RPMI8226 (cell line): Measurements from ENCODE around the gene HSP90AB1.

Source experiments
- DNase-seq: peaks from one replicate; pipeline ENCODE4 v3.0.0-alpha.2; 2015

Gene HSP90AB1

DNA sequence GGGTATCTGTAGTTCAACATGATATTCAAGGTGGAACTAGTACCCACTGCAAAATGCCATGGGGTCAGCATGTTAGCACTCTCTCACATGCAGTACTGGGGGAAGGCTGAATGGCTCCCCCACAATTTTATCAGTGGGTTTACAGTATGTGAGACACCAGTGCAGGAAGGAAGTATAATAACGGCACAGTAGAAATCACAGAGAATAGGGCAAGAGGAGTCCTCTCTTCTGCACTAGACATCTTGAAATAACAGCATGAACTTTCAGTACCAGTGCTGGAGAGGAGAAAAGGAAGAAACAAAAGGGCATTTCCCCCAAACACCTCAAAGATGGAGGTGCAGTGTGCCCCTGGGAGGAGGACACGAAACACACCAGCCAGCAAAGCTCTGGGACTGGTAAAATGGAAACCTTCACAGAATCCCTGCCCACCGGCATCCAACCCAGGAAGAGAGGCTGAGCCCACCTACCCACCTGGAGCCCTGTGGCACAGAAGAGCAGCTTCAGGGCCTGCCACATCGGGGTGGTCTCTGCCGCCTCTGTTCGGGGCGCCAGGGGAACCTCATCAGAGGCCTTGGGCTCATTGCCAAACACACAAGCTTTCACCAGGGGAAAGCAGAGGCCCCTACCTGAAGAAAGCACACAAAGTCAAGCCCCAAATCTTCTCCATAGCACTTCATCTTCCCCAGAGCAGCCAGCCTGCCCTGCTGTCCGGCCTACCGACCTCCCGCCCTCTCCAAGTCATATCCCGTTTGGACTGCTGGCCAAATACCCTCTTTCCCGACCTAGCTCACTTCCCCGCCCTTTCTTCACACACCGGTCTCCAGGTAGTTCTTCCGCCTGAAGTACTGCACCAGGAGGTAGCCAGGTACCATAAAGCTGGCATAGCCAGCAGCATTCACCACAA is 9.2 kb downstream of the HSP90AB1 start:
- no peak for DNase-seq

DNA sequence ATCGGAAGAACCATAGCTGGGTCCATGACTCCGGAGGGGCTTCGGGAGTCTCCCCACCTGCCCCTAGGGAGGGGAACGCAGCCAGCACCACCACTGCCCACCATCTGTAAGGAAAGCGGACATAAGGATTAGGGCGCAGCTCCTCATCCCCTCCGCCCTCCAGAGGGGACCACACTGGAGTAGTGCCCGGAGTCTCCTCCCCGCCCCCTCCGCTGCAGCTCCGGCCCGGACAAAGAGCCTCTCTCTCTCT is 9.8 kb downstream of the HSP90AB1 start:
- DNase-seq: no peak

DNA sequence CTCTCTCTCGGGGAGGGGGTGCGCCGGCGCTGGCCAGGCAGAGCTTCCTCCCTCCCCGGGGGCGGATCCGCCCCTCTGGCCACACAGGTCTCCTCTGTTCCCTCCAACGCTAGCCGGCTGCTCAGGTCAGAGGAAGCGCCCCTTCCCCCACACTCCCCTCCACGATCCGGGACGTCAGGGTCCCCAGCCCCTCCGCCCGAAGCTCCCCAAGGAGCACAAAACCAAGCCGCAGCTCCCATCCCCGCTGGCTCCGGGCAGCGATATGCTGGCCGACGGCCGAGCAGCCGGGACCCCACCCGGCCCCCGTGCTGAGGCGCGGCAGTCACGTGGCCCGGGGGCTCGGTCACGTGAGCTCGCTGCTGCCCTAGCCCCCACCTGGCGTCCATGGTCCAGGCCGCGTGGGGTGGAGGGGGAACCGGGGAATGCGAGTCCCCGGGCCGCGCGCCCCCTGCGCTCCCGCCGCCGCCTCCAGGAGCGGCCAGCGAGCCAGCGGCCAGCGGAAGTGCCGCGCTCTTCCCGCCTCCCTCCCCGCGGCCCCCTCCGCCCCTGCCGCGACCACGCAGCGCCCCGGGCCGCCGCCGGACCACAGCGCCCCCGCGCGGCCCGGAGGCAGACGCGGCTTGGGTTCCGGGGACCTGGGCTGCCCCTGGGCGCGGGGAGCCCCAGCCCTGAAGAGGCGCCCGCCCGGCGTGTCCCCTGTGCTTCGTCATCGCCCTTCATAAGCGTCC is 10.3 kb downstream of the HSP90AB1 start, which contains the start of gene SLC35B2:
TSS of gene SLC35B2 (minus strand) at position 504 of the 728 bp plus-strand sequence. CDS start at position 386, 118 bp downstream.
- DNase-seq: peak; percentile 82

DNA sequence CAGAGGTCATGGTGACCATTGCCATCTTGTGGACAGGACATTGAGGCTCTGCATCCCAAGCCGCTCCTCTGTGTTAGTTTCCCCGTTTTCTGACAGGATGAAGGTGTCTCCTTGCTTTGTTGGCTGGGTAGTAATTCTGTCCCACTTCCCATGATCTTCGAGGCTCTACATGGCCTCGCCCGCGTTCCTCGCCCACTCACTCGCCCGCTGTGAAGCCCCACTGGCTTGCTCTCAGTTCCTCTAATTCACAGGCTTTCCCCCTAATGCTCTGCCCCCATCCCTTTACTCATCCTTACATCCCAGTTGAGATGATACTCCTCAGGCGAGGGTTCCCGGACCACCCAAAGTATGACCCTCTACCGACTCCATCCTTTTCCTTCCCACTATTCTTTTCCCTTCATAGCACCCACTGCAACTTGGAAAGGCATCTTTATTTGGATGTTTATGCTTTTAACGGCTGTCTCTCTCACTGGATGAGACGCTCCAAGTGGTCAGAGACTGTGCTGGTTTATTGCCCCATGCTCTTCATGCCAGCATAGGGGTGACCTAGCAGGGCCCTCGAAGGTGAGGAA is 10.9 kb downstream of the HSP90AB1 start:
- DNase-seq: no peak

DNA sequence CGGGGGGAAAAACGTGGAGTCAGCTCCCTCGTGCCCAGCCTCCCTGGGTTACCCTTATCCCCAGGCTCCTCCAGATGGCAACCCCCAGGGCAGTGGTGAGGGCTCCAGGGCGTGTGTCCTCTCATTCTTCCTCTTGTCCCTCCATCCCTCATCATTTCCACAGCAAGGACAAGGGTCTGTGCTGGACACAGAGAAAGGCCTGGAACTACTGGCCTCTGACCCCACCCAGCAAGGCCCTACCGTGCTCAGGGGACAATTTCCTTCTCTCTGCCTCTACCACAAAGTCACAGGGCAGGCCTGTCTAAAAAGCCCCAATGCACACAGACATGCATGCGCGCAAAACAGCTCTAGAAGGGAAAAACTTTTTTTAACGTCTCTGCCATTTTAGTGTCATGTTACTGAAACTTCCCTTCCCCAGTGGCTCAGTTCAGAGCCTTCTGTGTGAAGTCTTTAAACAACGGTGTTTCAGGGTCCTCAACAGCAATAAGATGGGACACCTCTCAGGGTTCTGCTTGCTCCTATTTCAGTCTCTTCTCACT is 11.5 kb downstream of the HSP90AB1 start:
- DNase-seq: no peak

DNA sequence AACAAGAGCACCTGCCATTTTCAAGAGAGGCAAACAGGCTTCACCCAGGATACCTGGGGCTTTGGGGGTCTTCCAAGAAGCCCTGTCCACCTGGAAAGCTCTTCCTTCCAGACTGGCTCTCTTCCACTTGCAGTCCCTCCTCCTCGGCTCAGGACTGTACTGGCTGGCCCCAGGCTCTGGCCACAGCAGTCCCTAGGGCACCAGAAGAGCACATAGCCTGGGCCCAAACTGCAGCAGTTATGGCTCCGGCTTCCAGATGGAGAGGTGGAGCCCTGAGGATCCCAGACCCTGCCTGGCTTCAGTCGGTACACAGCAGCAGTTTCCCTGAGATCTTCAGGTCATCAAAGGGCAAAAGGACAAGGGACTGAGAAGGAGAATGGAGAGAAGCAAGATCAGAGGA is 12.0 kb downstream of the HSP90AB1 start:
- DNase-seq: no peak

DNA sequence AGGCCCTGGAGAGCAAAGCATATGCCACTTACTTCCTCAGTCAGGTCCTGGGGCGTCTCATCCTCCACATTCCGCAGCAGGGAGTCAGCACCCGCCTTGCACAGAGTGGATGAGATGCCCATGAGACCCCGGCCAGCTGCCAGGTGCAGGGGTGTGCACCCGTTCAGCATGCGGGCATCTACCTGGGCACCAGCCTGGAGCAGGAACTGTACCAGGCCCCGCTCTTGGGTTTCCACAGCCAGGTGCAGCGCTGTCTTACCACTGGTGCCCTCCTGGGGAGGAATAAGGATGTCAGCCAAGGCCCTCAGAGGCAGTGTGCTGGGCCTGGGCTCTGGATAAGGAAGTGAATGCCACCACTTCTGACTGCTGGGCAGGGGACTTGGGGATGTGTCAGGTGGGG is 13.1 kb downstream of the HSP90AB1 start:
- no peak for DNase-seq

DNA sequence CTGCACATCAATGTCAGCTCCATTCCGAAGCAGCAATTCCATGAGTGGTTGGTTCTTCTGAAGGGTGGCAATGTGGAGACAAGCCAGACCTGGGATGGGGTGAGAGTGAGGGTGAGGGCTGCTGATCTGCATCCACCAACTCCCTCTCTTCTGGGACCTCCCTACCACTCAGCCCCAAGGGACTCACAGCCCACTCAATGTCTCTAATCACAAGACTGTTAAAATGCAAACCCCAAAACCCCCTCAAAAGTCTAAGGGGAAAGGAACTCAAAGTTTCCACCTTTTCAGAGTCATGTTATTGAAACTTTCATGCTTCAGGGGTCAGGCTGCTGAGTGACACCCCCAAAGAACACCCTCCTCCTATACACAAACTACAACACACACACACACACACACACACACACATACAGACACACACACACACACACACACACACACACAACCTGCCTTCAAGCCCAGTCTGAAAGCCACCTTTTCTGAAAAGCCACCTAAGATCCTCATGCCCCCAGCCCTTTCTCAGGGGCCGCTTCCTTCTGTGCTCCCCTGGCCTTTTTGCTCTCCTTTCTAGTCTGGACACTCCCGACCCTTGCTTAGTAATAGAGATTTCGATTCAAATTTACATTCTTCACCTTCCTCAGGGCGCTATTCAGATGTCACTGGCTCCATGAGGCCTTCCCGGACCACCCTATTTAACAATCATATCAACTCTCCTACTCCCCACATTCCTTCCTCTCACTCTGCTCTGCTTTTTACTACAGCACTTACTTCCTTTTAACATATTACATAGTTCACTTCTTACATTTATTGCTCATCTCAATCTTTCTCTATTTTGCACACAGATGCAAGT is 13.8 kb downstream of the HSP90AB1 start:
- no peak for DNase-seq

DNA sequence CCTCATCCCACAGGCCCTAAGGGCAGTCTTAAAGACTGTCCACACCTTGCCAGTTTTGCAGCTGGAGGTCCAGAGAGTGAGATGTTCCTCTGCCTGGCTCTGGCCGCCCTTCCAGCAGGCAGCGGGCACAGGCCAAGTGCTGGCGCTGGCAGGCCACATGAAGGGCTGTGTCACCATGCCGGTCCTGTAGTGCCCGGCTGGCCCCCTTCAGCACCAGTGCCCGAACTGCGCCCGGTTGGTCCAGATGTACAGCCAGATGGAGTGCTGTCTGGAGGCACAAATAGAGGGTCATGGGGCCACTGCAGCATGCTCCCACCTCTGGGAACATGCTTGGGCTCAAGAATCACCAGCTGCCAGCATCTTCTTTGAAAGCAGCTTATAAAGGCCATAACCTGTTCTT is 14.7 kb downstream of the HSP90AB1 start:
- DNase-seq: no peak

DNA sequence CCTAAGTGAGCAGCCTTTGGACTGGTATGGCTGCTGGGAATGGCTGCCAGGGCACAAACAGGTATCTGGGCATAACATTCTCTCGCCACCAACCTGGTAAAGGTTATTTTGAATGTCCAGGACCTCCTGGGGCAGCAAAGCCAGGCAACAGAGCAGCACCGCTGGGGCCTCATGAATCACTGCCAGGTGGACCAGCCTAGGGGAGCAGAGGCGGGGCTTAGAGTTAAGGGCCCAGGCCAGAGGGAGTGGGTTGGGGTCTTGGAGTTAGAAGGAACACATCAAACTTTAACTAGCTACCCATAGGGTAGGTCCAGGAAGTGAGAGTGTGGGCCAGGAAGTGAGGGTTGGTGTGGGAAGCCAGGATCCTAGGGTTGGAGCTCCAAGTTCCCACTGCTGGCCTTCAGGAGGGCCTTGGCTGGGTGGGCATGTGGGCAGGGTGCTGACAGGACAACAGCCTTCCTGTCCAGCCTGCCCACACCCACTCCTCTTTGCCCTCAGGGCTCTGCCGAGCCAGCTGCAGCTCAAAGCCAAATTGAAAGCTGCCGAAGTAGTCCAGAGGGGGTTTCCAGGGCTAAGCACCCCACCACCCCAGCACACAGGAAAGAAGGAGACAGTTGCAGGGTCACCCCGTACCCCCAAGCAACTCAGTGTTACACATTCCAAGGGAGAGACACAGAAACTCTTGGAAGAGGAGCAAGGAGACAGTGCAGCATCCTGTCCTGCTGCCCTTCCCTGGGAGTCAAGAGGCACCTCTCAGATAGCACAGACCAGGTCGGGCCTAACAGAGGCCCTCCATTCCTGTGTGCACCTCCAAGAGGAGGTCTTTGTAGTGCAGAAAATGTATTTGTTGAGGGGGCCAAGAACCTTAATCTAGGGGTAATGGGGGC is 15.8 kb downstream of the HSP90AB1 start:
- no peak for DNase-seq

DNA sequence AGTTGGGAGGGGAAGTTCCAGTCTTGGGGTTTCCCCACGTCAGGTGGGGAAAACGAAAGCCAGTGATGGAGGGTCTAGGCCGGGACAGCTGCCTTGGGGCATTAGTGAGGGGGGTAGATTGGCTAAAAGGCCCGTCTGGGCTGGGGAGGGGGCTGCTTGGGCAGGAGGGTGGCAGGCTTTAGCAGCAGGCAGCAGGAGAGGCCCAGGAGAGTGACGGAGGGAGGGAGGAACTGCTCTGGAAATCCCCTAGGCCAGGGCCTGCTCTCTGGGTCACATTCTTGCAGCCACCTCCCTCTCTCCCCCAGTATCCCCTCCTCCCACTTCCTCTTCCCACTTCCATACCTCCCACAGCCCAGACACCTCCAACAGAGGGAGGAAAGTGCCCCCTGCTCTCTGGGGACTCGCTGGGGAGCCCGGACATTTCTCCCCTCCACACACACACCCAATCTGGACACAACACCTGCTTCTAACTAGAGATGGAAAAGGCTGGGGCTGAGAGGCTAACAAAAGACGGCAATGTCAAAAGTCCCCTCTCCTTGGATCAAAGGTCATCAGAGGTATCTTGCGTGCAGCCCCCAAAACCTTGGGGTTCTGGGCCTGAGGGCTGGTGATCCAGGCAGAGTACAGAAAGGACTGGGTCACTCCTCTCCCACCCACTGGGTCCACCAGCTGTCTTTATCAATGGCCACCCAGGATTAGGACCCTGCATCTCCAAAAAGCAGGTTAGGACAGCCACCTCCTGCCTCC is 16.6 kb downstream of the HSP90AB1 start:
- peak; percentile 31 for DNase-seq

DNA sequence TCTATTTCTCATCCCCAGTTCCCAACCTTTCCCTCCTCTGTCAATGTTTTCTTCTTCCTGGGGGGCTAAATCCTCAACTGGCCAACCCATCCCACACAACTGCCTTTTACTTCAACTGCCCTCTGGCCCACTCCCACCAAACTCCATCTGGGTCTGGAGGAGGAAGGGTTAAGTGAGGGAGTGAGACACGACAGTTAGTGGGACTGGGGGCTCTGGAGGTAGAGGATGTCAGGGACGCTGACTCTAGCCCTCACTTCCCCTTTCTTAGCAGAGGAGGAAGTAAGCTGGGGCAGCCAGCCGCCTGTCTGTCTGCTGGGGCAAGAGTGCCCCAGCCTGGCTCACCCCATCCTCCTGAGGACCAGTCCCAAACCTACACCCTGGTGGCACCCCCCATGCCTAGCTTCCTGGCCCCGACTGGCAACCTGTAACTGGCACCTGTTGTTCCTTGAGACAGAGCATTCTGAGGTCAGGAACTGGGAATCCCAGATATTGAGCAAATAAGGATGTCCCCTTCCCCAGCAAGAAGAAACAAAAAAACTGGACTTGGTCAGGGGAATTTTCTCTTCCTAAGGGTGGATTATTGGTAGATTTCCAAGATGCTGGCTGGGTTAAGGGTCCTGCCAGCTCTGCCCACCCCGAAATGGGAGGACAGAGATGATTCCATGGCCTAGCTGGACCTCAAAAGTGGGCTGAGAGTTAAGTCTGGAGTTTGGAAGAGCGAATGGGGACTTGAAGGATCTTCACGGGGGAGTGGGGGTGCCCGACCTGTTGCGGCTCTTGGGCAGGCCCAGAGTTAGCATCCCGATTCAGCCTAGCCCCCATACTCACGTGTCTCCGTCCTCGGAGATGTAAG is 17.5 kb downstream of the HSP90AB1 start:
- DNase-seq: peak; percentile 87

DNA sequence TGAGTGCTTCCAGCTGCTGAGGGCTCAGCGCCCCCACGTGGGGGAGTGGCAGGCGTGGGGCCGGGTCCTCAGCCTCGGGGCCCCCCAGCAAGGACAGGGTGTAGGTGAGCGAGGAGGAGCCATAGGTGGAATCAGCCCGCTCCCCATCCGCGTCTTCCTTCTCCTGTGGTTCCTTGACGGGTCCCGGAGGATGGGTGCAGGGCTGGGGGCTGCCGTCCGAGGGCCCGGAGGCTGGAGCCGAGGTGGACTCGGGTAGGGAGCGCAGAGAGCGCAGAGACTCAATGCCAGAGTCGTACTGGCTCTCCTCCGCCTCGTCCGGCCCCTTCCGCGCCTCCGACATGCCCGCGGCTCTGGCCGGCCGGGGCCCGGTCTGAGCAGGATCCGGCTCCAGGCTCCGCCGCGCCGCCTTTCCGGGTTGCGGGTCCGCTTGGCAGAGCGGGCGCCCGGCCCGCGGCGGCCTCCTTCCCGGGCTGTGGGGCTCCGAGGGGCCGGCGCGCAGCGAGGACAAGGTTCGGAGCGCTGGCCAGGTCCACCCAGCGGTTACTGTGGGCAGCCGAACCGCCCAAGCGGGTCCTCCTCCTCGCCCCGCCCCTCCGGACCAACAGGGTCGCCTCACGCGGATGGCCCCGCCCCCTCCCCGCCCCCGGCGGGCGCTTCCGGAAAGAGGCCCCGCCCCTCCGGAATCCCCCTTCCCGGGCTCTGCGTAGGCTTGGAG is 18.3 kb downstream of the HSP90AB1 start, which contains the start of gene NFKBIE:
TSS of gene NFKBIE (minus strand) at position 545 of the 715 bp plus-strand sequence. CDS start at position 340, 205 bp downstream.
- DNase-seq: peak; percentile 86

DNA sequence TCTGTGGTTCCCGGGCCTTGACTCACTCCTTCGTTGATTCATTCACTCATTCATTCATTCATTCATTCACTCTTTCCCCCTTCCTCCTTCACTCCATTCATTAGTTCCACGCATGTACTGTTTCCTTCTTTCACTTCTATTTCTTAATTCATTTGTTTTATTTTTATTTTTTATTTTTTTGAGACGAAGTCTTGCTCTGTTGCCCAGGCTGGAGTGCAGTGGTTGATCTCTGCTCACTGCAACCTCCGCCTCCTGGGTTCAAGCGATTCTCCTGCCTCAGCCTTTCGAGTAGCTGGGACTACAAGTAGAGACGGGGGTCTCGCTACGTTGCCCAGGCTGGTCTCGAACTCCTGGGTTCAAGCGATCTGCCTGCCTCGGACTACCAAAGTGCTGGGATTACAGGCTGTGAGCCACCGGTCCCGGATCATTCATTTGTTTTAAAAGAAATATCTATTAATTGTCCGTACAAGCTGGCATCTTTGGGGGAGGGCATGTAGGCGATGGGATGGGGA is 18.9 kb downstream of the HSP90AB1 start:
- no peak for DNase-seq

DNA sequence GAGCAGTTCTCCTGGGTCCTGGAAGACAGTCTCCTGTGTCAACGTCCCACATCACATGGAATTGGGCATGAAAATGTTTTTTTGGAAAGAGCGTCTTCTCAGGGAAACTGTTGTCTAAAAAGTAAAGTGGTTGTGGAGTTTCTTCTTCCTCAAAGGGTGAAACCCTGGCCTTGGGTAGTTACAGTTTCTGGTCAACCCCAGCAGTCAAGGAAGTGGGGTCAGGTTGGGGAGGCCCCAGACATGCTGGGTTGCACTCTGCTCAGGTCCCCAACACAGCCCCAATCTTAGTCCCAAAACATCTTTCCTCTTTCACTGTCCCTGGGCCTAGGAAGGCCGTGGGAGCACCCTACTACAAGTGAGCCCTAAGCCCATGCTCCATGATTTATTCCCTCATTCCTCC is 19.4 kb downstream of the HSP90AB1 start:
- DNase-seq: no peak

DNA sequence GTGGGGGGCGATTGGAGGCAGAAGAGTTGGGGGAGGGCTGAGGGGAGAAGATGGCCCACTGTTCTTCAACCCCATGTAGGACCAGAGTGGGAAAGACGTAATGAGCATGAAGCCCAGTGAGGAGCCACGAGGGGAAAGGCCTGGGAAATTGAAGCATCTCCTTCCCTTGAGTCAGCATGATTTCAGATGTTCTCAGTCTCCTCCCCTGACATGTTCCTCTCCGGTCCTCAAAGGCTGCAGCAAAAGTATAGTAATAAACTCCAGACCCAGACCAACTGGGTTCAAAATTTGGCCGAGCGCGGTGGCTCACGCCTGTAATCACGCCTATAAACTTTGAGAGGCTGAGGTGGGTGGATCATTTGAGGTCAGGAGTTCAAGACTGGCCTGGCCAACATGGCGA is 20.4 kb downstream of the HSP90AB1 start:
- DNase-seq: peak; percentile 27

DNA sequence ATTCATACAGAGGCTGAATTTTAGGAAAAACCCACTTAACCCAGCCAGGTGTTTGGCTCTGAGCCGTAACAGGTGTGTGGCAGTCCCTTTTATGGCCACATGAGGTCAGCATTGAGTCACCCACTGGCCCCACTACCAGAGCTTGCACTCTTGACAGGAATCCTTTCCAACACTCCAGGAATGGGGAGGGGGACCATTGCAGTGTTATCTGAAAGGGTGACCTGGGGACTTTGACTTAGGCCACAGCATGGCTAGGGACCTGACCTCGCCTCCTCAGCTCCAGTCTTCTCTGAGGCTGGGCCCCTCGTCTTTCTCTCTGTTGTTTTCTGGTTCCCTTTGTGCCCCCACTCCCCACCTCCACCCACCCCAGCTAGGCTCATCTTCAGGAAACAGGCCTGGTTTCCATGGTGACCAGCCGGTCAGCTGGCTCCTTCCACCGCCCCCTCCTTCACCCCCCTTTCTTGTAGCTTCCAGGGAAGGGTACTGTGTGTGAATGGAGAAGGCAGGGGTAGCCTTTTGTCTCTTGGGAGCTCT is 21.3 kb downstream of the HSP90AB1 start:
- DNase-seq: peak; percentile 66

DNA sequence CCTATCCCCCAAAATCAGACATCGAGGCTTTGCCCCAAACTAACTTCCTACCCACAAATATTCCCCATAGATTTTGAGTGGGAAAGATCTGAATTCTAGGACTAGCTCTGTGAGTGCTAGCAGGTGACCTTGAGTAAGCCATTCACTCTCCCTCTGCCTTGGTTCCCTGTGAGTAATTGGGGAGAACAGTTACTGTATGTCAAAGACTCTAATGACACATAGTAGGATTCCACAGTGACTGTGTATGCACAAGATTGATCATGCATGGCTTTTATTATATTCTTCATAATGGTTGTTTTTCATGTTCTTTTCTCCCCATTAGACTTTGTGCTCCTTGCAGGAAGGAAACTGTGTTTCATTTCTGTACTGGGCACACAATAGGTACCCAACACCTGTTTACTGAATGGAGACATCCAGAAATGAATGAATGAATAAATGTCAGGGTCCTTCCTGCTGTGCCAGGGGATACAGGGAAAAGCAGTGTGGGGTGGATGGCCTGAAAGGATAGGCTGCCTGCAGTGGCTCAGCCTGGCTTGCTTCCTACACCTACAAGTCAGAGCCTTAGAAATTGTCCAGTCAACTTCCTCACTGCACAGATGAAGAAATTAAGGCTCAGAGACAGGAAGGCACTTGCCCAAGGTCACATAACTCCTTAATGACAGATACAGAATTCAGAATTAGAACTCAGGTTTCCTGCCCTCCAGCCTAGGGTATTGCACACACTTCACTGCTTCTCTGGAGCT is 22.4 kb downstream of the HSP90AB1 start:
- no peak for DNase-seq
